AG04449 (cell line): ENCODE results near the gene SZT2.

Experiments
- CTCF ChIA-PET: fragments of 350-600 bp; formaldehyde crosslinking; extraction: SDS; loops from one replicate; lab custom pipeline; 2021; ENCODE audit warnings: antibody characterized with exemption; lab: Yijun Ruan, JAX
- POLR2A ChIA-PET: fragments of 400-600, 350-600 bp; formaldehyde crosslinking; extraction: SDS; loops from one replicate; lab custom pipeline; 2020; ENCODE audit warnings: antibody characterized with exemption, inconsistent platforms; lab: Yijun Ruan, JAX
- DNase-seq: peaks from one replicate; pipeline ENCODE4 v3.0.0-alpha.2; 2010; ENCODE audit warnings: low read depth, low spot score
- H3K4me3 ChIP-seq: 2 replicates; pipeline ENCODE4 v1.5.1; 2011; ENCODE audit warnings: low read depth, mild to moderate bottlenecking, control low read depth, low read length
- TF ChIP-seq, protein P1 (sequence below): IDR thresholded peaks from one replicate; pipeline ENCODE4 v1.5.1; 2011; ENCODE audit warnings: mild to moderate bottlenecking, moderate library complexity, low read length, control low read depth, inconsistent platforms; ENCODE audit not compliant: insufficient read depth; ENCODE audit errors: missing control alignments

SZT2 gene

DNA sequence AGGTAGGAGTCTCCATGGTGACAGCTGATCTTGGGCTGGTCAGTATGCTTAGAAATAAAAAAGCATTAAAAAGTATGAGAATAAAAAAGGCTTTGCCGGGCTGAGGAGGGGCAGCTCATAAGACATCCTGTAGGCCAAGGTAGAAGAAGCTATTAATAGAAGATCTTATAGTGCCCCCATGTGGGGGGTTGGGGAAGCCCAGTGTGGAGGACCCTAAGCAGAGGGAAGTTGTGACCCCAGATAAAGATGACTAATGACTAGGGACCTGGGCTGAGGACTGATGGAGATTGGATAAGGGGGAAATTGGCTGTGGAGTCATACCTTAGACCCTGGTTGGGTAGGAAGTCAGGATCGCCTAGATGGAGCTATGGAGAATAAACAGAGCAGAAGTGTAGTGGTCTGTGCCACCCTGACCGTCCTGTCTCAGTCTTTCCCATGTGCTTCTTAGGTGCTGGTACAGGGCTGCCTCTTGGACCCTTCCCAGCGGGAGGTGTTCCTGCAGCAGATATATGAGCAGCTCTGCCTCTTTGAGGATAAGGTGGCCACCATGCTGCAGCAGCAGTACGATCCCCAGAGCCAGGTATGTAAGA is 25.0 kb downstream of the SZT2 start:
- POLR2A ChIA-PET = interaction anchor here (0.8 to 1.2 kb wide), 2 partner anchors 25 to 175 kb away, joined by 3 to 4 read pairs; partner anchors contain the start of genes MED8 and SZT2
- CTCF ChIA-PET = interaction anchor here (0.6 to 7.7 kb wide), 21 partner anchors 10 to 500 kb away, joined by 3 to 184 read pairs (median 4); partner anchors contain the start of genes MED8 and SZT2
- no peak overlapping the region for H3K4me3 ChIP-seq
- no peak for DNase-seq
- TF ChIP-seq, protein P1, sequence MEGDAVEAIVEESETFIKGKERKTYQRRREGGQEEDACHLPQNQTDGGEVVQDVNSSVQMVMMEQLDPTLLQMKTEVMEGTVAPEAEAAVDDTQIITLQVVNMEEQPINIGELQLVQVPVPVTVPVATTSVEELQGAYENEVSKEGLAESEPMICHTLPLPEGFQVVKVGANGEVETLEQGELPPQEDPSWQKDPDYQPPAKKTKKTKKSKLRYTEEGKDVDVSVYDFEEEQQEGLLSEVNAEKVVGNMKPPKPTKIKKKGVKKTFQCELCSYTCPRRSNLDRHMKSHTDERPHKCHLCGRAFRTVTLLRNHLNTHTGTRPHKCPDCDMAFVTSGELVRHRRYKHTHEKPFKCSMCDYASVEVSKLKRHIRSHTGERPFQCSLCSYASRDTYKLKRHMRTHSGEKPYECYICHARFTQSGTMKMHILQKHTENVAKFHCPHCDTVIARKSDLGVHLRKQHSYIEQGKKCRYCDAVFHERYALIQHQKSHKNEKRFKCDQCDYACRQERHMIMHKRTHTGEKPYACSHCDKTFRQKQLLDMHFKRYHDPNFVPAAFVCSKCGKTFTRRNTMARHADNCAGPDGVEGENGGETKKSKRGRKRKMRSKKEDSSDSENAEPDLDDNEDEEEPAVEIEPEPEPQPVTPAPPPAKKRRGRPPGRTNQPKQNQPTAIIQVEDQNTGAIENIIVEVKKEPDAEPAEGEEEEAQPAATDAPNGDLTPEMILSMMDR = peak; percentile 30

DNA sequence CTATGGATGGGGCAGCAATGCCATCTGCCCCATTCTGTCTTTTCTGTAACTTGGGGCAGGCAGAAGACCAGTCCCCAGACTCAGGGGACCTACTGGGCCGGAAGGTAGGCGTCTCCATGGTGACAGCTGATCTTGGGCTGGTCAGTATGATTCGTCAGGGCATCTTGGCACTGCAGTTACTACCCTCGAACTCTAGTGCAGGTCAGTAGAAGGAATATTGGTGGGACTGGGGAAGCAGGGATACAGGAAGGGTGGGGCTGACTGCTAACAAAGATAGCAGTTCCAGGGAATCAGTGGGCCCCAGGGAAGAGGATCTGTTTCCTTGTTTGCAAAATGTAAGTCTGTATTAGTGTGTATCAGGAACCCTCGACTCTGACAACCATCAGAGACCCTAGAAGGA is 26.2 kb downstream of the SZT2 start:
- ChIA-PET POLR2A (no interaction called here), CTCF (interaction anchor here (1.3 to 7.7 kb wide), 10 partner anchors 9 to 501 kb away, joined by 3 to 184 read pairs (median 13); partner anchors contain the start of genes MED8 and SZT2)
- DNase-seq = no peak
- no peak overlapping the region for H3K4me3 ChIP-seq
- TF ChIP-seq, protein P1 = no peak

DNA sequence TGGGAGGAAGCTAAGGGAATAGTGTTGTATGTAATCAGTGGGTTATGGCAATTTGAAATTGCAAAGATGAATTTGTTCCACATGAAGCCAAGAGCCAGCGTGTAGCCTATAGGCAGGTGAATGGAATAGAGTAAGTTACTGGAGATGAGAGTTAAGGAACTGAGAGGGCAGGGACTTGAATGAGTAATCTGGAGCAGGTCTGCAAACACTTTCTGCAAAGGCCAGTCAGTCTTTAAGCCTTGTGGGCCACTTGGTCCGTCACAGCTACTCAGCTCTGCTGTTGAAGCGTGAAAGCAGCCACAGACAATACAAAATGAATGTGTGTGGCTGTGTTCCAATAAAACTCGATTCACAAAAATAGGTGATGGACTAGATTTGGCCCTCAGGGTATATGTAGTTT is 29.2 kb downstream of the SZT2 start:
- no peak overlapping the region for H3K4me3 ChIP-seq
- no peak for DNase-seq
- TF ChIP-seq, protein P1 = no peak
- CTCF ChIA-PET = interaction anchor here (1.0 to 1.6 kb wide), 3 partner anchors 187 to 192 kb away, joined by 3 to 9 read pairs (median 3); no protein-coding TSS in a partner anchor
- POLR2A ChIA-PET = no interaction called here

DNA sequence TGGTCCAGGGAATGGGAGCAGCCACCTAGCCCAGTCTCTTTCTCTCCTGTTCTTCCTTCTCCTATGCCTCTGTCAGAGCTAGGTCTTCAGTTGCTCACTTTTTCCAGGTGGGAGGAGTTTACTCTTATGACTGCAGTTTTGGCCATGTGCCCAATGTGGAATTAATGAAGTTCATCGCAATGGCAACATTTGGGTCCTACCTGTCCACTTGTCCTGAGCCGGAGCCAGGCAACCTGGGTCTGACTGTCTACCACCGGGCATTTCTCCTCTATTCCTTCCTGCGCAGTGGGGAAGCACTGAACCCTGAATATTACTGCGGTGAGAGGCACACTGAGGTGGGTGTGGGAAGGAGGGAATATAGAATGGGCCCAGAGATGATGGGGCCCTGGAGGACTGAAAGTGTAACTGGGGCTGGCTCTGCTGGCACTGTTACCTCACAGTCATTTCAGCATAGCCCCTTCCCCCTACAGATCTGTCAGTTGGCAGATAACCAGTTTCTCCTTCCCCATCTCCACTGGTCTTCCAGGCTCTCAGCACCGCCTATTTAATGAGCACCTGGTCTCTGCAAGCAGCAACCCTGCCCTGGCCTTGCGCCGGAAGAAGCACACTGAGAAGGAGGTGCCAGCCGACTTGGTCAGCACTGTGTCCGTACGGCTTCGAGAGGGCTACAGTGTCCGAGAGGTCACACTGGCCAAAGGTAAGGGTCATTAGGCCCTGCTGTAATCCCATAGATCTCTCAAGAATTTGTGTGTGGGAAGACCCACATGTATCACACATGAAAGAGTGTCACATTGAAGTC is 30.1 kb downstream of the SZT2 start:
- POLR2A ChIA-PET = interaction anchor here (0.6 kb wide), 1 partner anchor 81 kb away, joined by 3 read pairs; no protein-coding TSS in a partner anchor
- H3K4me3 ChIP-seq = no peak overlapping the region
- CTCF ChIA-PET = interaction anchor here (1.4 kb wide), 1 partner anchor 187 kb away, joined by 3 read pairs; no protein-coding TSS in a partner anchor
- DNase-seq = no peak
- TF ChIP-seq, protein P1 = no peak

DNA sequence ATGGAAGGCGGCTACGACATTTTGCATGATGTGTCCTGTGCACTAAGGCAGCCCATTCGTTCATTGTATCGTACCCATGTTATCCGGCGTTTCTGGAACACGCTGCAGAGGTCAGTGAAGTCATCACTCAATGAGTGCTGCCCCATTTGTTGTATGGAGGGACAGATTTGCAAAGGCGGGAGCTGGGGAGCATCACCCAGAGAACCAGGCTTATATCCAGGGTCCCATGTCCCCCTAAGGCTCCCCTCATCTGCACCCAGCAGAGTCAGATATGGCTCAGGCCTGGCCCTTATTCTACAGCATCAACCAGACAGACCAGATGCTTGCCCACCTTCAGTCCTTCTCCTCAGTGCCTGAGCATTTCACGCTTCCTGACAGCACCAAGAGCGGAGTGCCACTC is 31.2 kb downstream of the SZT2 start:
- H3K4me3 ChIP-seq = no peak overlapping the region
- TF ChIP-seq, protein P1 = no peak
- DNase-seq = no peak
- CTCF ChIA-PET = interaction anchor here (2.4 kb wide), 1 partner anchor 194 kb away, joined by 9 read pairs; no protein-coding TSS in a partner anchor
- POLR2A ChIA-PET = interaction anchor here (0.6 kb wide), 1 partner anchor 82 kb away, joined by 3 read pairs; no protein-coding TSS in a partner anchor
